Measurements from ENCODE around the gene TRPV6. TPM values are rescaled to one million over a fixed set of nuclear protein-coding genes. Genes with fewer than 3 reads are reported as not detected.

TRPV6 gene
- total RNA-seq, 1 donor from 2014 or later = not detected

DNA sequence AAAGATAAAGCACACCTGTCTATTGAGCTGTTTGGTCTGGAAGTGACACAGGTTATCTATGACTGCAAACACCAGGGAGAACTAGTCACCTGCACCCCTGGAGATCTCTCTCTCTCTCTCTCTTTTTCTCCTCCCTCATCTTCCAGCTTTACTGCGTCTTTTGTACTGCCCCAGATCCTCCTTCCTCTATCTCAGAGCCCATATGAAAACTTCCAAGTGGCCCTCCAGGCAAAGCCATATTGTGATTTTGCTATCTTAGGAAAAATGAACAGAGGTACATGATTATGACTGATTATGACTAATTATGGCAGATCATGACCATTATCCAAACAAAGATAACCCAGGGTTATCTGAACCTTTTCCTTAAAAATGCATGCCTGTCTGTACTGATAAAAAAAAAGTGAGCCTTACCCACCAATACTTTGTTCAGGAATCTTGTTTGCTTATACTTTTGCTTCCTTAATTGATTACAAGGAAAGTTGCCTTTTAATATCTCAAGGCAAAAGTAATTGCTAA lies 43.2 kb downstream of the TRPV6 start:
- Histone ChIP-seq H3K27me3 (no peaks in the 10 kb centered on the region), H3K4me3 (no peak overlapping the region), H3K4me1 (no peaks in the 10 kb centered on the region), H3K27ac (no peak overlapping the region), H3K36me3 (no peaks in the 10 kb centered on the region), H3K9me3 (no peaks in the 10 kb centered on the region)
- DNase-seq (ENCODE audit: low spot score in 2 of 2) = no peak
- intact Hi-C loops (cut with DNase I) = no loop called here
- no peak for TF ChIP-seq CTCF (IDR thresholded peaks at IDR 0.05)

DNA sequence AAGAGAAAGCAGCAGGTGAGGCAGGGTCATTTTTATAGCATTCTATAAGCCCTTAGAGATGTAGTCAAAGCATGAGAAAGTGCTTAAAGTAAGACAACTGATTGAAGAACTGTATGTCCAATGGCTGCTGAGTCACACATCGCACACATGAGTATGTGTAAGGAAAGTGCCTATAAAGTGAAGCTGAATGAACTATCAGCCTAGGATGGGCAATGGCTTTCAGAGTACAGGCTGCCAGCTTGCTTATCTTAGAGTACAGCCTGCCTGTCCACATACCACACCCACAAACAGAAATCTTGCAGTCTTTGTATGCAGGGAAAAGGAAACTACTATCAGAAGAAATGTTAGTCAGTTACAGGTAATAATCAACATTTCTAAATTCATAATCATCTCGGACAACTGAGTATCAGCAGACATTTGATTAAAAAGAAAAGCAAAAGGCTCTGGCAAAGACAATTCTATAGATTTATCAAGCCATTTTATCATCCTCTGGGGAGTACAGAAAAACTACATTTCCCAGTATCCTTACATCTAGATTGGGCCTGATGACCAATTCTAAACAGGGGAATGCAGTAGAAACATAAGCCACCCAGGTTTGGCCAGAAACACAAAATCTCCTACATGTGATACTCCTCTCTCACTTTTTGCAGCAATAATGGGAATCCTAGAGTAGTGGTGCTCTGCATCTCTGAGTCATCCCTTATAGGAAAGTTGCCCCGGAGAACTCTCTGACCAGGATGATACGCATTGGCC lies 46.9 kb downstream of the TRPV6 start:
- H3K36me3 ChIP-seq = no peaks in the 10 kb centered on the region
- H3K4me1 ChIP-seq = no peaks in the 10 kb centered on the region
- no peak for TF ChIP-seq CTCF (IDR thresholded peaks at IDR 0.05)
- no peak for DNase-seq (ENCODE audit: low spot score in 2 of 2)
- intact Hi-C loops (cut with DNase I) = no loop called here
- H3K9me3 ChIP-seq = no peaks in the 10 kb centered on the region
- no peaks in the 10 kb centered on the region for H3K27me3 ChIP-seq
- H3K27ac ChIP-seq = no peak overlapping the region
- no peak overlapping the region for H3K4me3 ChIP-seq

DNA sequence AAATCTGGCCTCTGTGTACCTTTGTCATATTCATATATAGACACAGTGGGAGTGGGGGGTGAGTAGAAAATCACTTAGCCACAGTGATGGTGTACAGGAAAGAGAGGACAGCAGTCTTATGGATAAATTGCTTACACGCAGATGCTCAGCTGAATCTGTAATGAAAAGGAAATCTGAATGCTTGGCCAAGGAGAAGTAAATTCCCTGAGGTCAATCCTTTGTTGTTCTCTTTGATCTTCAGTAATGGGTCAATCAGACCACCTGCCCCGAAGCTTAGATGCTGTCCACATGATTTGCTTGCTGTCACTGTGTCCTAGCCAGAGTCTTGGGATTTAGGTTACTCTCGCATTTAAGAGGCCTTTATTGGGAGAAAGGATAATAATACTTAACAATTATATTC lies 49.1 kb downstream of the TRPV6 start:
- intact Hi-C loops (cut with DNase I) = no loop called here
- Histone ChIP-seq H3K9me3 (no peaks in the 10 kb centered on the region), H3K27me3 (no peaks in the 10 kb centered on the region)

DNA sequence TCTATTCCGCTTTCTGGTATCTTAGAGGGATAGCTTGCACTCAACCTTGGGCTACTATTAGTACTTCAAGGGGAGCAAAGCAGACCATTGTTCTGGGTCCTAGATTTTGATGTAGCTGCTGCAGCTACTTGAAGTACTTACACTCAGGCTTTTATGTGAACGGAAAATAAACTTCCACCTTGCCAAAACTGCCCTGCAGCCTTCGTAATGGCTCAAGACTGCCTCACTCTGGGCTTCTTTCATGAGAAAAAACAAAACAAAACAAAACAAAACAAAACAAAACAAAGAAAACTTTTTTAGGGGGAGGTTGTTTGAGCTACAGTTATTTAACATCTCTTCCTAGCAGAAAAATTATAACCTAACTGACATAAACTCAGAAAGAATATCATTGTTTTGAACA lies 50.1 kb downstream of the TRPV6 start:
- intact Hi-C loops (cut with DNase I) = no loop called here

More for the DNA sequence above, 49.1 kb downstream of the TRPV6 start:
- no peak for TF ChIP-seq CTCF (IDR thresholded peaks at IDR 0.05)
- Histone ChIP-seq H3K36me3 (no peaks in the 10 kb centered on the region), H3K4me3 (no peak overlapping the region), H3K4me1 (no peaks in the 10 kb centered on the region), H3K27ac (no peak overlapping the region)
- DNase-seq (ENCODE audit: low spot score in 2 of 2) = no peak

DNA sequence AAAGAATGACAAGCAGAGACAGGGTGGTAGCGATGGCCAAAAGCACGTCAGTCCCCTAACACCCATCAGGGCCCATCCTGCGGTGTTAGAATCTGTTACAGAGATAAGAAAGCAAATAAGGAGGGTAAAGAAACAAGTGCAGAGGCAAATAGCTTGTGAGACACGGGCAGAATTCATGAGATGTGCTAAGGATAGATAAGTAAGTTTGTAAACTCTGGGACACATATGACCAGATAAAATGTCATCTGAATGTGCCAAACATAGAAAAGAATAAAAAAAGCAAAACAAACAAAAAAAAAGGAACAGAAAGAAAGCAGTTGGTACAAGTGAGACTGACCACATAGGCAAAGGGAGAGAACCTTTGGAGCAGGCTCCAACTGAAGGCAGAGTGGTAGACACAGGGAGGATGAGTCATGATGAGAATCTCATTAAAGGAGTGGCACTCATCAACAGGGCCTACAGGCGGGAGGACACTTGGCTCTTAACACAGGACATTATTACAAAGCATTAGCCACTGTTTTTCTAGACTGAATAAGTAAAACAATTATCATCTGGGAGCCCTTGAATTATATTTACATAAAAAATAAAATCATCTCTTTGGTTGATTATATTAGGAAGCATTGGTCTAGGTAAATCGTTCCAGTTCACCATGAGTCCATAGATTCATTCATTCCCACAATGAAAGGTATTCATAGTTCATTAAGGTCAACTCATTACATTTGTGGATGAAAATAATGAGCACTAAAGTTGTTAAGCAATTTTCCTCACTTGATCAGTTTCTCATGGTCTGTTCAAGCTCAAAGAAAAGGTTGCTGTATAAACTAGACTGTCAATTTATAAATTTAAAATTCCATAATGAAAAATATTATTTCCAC lies 52.1 kb downstream of the TRPV6 start:
- no peaks in the 10 kb centered on the region for H3K27me3 ChIP-seq
- no peaks in the 10 kb centered on the region for H3K36me3 ChIP-seq
- no peak overlapping the region for H3K27ac ChIP-seq
- H3K4me1 ChIP-seq = no peaks in the 10 kb centered on the region
- intact Hi-C loops (cut with DNase I) = no loop called here
- no peak for TF ChIP-seq CTCF (IDR thresholded peaks at IDR 0.05)
- H3K4me3 ChIP-seq = no peak overlapping the region
- no peak for DNase-seq (ENCODE audit: low spot score in 2 of 2)
- H3K9me3 ChIP-seq = no peaks in the 10 kb centered on the region

More for the DNA sequence above, 50.1 kb downstream of the TRPV6 start:
- Histone ChIP-seq H3K27ac (no peak overlapping the region), H3K36me3 (no peaks in the 10 kb centered on the region), H3K4me1 (no peaks in the 10 kb centered on the region), H3K27me3 (no peaks in the 10 kb centered on the region), H3K9me3 (no peaks in the 10 kb centered on the region), H3K4me3 (no peak overlapping the region)
- no peak for TF ChIP-seq CTCF (IDR thresholded peaks at IDR 0.05)
- no peak for DNase-seq (ENCODE audit: low spot score in 2 of 2)
